ENCODE data around the gene MSH3. TPM values are rescaled to one million over a fixed set of nuclear protein-coding genes. Genes with fewer than 3 reads are reported as not detected.
"Not testable (repeated sequence)": the region's sequence is repeated elsewhere in the genome, so short reads cannot be mapped to it uniquely, and the experiment has no call there.

Gene MSH3
- total and polyA plus RNA-seq, 2 donors from 2014 or later, result 7.0 to 22.1 TPM

GRCh38 chr5:80884929-80885328 lies 230.5 kb downstream of the MSH3 start:
- no peak for FAIRE-seq
- no peaks in the 10 kb centered on the region for H3K27me3 ChIP-seq (ENCODE audit: control insufficient read depth, insufficient read depth, low read length)
- no peak for TF ChIP-seq CTCF (IDR thresholded peaks at IDR 0.05; ENCODE audit: borderline replicate concordance, extremely low read depth, insufficient read depth)
- no peak overlapping the region for H3K9ac ChIP-seq (ENCODE audit: low read length in 3 of 3)
- intact Hi-C loops (cut with DNase I), result no loop called here
- H3K4me3 ChIP-seq (ENCODE audit: low read length in 3 of 3), result no peak overlapping the region
- H3K4me1 ChIP-seq (ENCODE audit: control insufficient read depth in 2 of 3, insufficient read depth in 2 of 3, low read depth in 1 of 3, low read length in 3 of 3), result peaks cover 0 to 3% (median 0%) of the 10 kb centered on the region in 3 donors
- no peaks in the 10 kb centered on the region for H3K9me3 ChIP-seq (ENCODE audit: control insufficient read depth in 2 of 3, insufficient read depth in 1 of 3, low read length in 3 of 3)
- no peaks in the 10 kb centered on the region for H3K36me3 ChIP-seq (ENCODE audit: control insufficient read depth in 2 of 3, insufficient read depth in 3 of 3, low read length in 3 of 3)
- no peak for DNase-seq
- H3K27ac ChIP-seq (ENCODE audit: low read depth in 2 of 2, low read length in 2 of 2), result no peak overlapping the region

GRCh38 chr5:80885396-80886000 lies 231.0 kb downstream of the MSH3 start:
- Histone ChIP-seq H3K9me3 (ENCODE audit: control insufficient read depth in 2 of 3, insufficient read depth in 1 of 3, low read length in 3 of 3) (no peaks in the 10 kb centered on the region), H3K27me3 (ENCODE audit: control insufficient read depth, insufficient read depth, low read length) (no peaks in the 10 kb centered on the region), H3K4me3 (ENCODE audit: low read length in 3 of 3) (no peak overlapping the region), H3K4me1 (ENCODE audit: control insufficient read depth in 2 of 3, insufficient read depth in 2 of 3, low read depth in 1 of 3, low read length in 3 of 3) (peaks cover 0 to 3% (median 0%) of the 10 kb centered on the region in 3 donors), H3K36me3 (ENCODE audit: control insufficient read depth in 2 of 3, insufficient read depth in 3 of 3, low read length in 3 of 3) (no peaks in the 10 kb centered on the region), H3K9ac (ENCODE audit: low read length in 3 of 3) (no peak overlapping the region), H3K27ac (ENCODE audit: low read depth in 2 of 2, low read length in 2 of 2) (no peak overlapping the region)
- peak in 2 of 5 donors; percentile 21 to 32 for DNase-seq
- intact Hi-C loops (cut with DNase I), result no loop called here
- TF ChIP-seq CTCF (IDR thresholded peaks at IDR 0.05; ENCODE audit: borderline replicate concordance, extremely low read depth, insufficient read depth), result no peak
- FAIRE-seq, result peak; percentile 6

GRCh38 chr5:80894083-80894482 lies 239.6 kb downstream of the MSH3 start:
- Histone ChIP-seq H3K36me3 (ENCODE audit: control insufficient read depth in 2 of 3, insufficient read depth in 3 of 3, low read length in 3 of 3) (no peaks in the 10 kb centered on the region), H3K27ac (ENCODE audit: low read depth in 2 of 2, low read length in 2 of 2) (no peak overlapping the region), H3K9me3 (ENCODE audit: control insufficient read depth in 2 of 3, insufficient read depth in 1 of 3, low read length in 3 of 3) (peaks cover 0 to 2% (median 0%) of the 10 kb centered on the region in 3 donors), H3K9ac (ENCODE audit: low read length in 3 of 3) (no peak overlapping the region), H3K27me3 (ENCODE audit: control insufficient read depth, insufficient read depth, low read length) (no peaks in the 10 kb centered on the region), H3K4me3 (ENCODE audit: low read length in 3 of 3) (no peak overlapping the region), H3K4me1 (ENCODE audit: control insufficient read depth in 2 of 3, insufficient read depth in 2 of 3, low read depth in 1 of 3, low read length in 3 of 3) (no peaks in the 10 kb centered on the region)
- no peak for TF ChIP-seq CTCF (IDR thresholded peaks at IDR 0.05; ENCODE audit: borderline replicate concordance, extremely low read depth, insufficient read depth)
- intact Hi-C loops (cut with DNase I), result no loop called here
- FAIRE-seq (no peak), DNase-seq (no peak)

GRCh38 chr5:80895523-80895922 lies 241.1 kb downstream of the MSH3 start:
- Histone ChIP-seq H3K27me3 (ENCODE audit: control insufficient read depth, insufficient read depth, low read length) (no peaks in the 10 kb centered on the region), H3K9me3 (ENCODE audit: control insufficient read depth in 2 of 3, insufficient read depth in 1 of 3, low read length in 3 of 3) (peaks cover 0 to 2% (median 0%) of the 10 kb centered on the region in 3 donors), H3K36me3 (ENCODE audit: control insufficient read depth in 2 of 3, insufficient read depth in 3 of 3, low read length in 3 of 3) (no peaks in the 10 kb centered on the region), H3K4me3 (ENCODE audit: low read length in 3 of 3) (no peak overlapping the region), H3K27ac (ENCODE audit: low read depth in 2 of 2, low read length in 2 of 2) (no peak overlapping the region), H3K4me1 (ENCODE audit: control insufficient read depth in 2 of 3, insufficient read depth in 2 of 3, low read depth in 1 of 3, low read length in 3 of 3) (no peaks in the 10 kb centered on the region), H3K9ac (ENCODE audit: low read length in 3 of 3) (no peak overlapping the region)
- intact Hi-C loops (cut with DNase I), result no loop called here
- FAIRE-seq (no peak), DNase-seq (no peak)
- TF ChIP-seq CTCF (IDR thresholded peaks at IDR 0.05; ENCODE audit: borderline replicate concordance, extremely low read depth, insufficient read depth), result no peak

- H3K9ac ChIP-seq (ENCODE audit: low read length in 3 of 3); intact Hi-C loops (cut with DNase I); H3K27ac ChIP-seq (ENCODE audit: low read depth in 2 of 2, low read length in 2 of 2); H3K36me3 ChIP-seq (ENCODE audit: control insufficient read depth in 2 of 3, insufficient read depth in 3 of 3, low read length in 3 of 3); DNase-seq; H3K9me3 ChIP-seq (ENCODE audit: control insufficient read depth in 2 of 3, insufficient read depth in 1 of 3, low read length in 3 of 3); H3K4me3 ChIP-seq (ENCODE audit: low read length in 3 of 3); H3K27me3 ChIP-seq (ENCODE audit: control insufficient read depth, insufficient read depth, low read length); FAIRE-seq; H3K4me1 ChIP-seq (ENCODE audit: control insufficient read depth in 2 of 3, insufficient read depth in 2 of 3, low read depth in 1 of 3, low read length in 3 of 3): not testable (repeated sequence)
Observed at GRCh38 chr5:80902624-80903023, 248.2 kb downstream of the MSH3 start.
